CD4-positive, alpha-beta T cell treated with Interleukin-15 for 4 hours (primary cell): ENCODE measurements around the gene RGS7.

Experiments used
- DNase-seq: peaks from one replicate; pipeline ENCODE4 v3.0.0-alpha.2; 2020; ENCODE audit warnings: low spot score

The RGS7 gene

DNA sequence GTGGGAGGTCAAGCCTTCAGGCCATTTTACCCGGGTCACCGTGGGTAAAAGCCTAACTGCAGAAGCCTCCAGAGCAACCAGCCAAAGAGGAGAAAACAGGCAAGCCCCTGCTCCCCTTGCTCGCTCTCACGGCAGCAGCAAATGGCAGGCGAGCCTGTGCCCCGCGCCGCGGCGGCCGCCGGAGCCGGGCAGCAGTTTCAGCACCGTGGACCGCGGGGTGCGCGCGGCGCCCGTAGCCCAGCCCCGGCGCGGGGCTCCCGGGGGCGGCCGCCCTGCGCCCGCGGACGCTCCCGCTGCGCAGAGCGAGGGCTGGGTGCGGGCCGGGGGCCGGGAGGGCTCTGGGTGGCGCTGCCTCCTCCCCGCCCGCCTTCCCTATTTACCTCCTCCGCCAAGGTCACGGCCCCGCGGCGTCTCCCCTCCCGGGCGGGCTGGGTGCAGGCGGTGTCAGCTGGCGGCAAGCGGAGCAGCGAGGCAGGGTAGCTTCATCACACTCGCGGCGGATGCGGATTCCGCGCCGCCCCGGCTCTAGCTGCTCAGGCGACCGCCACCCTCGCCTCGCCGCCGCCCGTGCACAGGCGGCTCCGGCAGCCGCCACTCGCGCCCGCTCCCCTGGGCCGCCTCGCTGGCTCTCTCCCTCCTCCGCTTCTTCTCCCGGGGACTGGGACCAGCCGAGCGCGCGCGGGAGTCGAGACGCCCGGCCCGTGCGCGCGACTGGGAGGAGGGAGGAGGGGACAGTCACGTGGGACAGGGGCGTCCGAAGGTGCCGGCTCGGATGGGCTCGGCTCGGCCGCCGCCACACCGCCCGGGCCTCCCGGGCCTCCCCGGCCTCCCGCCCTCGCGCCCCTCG, at the start of gene RGS7:
RGS7 (minus strand) TSS at position 687 of the 847 bp plus-strand sequence.
- no peak for DNase-seq

- DNase-seq = no peak
Measured at GRCh38 chr1:241406421-241406820, 49.4 kb upstream of the RGS7 start.

DNA sequence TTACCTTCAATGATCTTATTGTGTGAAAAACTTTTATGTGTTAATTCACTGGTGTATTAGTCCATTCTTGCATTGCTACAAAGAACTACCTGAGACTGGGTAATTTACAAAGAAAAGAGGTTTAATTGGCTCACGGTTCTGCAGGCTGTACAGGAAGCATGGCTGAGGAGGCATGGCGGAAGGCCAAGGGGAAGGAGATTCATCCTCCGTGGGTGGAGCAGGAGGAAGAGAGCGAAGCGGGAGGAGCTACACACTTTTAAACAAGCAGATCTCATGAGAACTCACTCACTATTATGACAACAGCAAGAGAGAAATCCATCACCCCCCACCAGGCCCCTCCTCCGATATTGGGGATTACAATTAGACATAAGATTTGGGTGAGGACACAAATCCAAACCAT, 44.2 kb upstream of the RGS7 start:
- DNase-seq = no peak

GRCh38 chr1:241396747-241397681, 40.0 kb upstream of the RGS7 start:
- no peak for DNase-seq

DNA sequence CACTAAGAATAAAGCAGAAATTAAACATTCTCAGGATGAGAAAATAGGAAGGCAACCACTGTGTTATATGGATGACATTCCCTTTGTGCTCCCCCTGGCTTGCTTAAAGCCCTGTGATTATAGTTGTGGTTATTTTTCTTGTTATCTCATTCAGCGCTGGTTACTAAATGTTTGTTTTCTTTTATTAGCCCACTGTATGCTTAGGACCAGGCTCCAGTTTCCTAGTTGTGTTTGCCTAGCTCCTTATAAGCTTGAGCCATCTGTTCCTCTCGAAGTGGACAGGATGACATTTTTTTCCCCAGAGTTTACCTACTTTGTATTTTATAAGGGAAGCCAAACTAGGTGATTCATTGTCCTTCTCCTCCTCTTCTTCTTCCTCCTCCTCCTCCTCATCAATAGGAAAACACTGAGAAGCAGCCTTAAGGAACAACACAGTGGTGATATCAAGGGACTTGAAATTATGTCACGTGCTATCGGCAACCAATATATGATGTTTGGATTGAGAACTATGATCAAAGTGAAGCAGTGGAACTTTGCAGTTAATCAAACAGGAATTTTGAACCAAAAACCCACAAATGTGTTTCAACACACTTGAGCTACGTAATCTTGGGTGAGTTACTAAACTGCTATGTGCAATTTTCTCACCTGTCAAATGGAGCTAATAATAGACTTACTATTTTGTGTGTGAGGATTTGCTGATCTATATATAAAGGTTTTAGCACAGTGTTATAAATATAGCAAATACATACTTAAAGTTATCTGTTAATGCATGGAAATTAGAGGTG, 35.1 kb upstream of the RGS7 start:
- no peak for DNase-seq

- DNase-seq = no peak
Measured at GRCh38 chr1:241390526-241390925, 33.5 kb upstream of the RGS7 start.

DNA sequence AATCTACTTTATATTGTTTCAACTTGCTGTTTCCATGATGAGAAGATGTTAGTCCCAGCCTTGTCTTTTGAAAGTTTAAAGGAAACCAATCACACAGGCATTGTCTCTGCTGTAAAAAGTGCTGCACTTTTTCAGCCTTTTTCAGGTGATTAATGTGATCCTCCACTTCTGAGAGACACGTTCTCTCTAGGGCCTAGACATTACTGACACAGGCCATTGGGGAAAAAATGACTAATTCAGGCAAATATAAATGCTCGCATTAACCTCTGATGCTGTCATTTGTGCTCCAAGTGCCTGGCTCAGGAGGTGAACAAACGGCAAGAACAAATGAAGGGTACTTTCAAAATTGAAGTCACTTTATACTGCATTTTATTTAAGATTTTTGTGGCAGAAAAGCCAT, 32.4 kb upstream of the RGS7 start:
- no peak for DNase-seq

DNA sequence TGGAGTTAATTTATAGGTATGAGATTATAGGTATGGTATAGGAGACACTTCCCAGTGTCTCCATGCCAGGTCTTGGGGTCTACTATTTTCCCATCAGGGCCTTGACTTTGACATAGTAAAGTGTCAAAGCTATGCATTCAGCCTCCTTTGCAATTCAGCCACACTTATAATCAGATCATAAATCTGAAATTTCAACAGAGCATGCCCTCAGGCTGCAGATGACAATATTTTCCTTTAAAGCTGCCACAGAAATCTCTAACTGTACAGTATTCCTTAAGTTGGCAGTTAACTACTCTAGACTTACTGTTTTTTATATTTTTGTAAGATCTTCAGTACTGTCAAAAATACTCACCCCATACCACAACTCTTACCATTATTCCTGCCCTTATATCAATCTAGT, 30.2 kb upstream of the RGS7 start:
- DNase-seq = no peak

- no peak for DNase-seq
Measured at GRCh38 chr1:241376701-241377100, 19.7 kb upstream of the RGS7 start.

GRCh38 chr1:241375886-241376285, 18.9 kb upstream of the RGS7 start:
- no peak for DNase-seq

GRCh38 chr1:241366196-241366595, 9.2 kb upstream of the RGS7 start:
- DNase-seq = no peak

- no peak for DNase-seq
Measured at GRCh38 chr1:241362350-241362749, 5.3 kb upstream of the RGS7 start.

- no peak for DNase-seq
Measured at GRCh38 chr1:241357366-241358340, 648 bp upstream of the RGS7 start.

DNA sequence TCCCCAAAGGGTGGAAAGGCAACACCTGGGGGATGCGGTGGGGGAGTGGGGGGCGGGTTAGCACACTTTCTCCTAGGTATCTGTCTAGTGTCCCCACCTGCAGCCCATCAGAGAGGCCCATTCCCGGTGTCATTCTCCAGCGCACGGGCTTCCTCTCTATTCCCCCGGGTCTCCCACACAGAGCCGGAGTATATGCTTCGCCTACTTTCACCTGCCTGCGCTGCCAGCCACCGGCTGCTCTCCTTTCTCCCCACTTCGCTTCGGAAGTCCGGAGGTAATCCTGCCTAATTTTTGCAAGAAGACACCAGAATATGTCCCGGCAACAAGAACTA, 852 bp downstream of the RGS7 start:
- DNase-seq = no peak

- DNase-seq = no peak
Measured at GRCh38 chr1:241355311-241356010, 1.5 kb downstream of the RGS7 start.

DNA sequence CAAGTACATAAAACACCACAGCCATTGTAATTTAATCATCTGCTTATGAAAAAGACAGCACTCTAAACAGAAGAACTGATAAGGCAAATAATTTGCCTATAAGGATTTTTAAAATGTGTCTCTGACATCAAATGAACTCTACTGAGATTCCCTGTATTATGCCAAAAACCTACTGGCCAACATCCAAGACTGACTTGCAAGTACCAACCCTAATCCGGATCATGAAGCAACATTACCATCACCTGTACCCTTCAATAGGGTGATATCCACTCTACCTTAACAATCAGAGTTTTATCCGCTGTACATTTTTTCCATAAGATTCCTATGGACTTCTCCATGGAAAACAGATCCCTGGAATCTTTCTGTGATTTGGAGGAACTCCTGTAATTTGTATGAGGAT, 4.6 kb downstream of the RGS7 start:
- DNase-seq = no peak

DNA sequence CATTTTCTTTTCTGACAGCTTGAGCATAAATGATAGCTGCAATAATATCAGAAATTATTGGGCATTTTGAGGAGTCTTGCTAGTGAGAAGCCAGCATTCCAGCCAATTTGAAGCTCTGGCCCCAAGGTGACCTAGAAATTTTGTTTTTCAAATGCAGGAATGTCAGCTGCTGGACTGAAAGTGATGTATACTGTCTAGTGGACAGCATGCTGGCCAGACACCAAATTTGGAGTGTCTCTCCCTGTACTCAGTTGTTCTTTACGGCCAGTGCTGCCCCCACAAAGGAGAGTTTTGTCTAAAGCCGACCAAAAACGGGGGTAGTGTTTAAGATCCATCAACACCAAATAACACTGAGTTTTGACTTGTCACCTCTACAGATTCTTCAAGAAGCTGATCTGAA, 5.2 kb downstream of the RGS7 start:
- no peak for DNase-seq

DNA sequence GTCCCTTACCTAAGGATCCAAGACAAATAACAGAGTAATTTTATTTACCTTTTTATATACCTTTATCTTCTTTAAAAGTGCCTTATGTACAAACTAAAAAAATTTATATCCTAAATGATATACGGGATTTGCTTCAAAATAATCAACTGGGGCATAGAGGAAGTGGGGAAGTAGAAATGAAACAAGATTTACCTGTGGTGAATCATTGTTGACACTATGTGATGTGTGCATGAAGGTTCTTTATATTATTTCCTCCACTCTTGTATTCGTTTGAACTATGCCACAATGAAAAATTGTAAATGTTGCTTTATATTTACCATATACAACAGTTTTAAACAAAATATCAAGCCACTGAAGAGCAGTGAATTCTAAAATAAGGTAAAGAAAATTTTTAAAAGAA, 13.0 kb downstream of the RGS7 start:
- DNase-seq = no peak

GRCh38 chr1:241336335-241336734, 20.7 kb downstream of the RGS7 start:
- no peak for DNase-seq

DNA sequence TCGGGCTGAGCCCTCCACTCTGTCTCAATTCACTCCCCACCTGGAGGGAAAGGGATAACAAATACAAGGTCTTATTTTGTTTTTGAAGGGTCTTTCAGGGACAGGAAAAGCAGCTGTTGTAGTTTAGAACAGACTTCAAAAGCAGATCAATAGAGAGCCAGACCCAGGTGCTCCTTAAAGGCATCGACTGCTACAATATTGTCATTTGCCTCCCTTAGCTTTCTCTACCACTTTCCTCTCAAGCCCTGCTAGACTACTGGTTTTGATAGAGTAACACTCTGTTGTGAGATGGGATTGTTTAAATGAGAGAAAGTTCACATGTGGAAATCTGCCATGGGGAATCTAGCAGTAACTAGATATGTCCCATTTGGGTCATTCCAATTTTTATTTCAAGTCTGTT, 24.0 kb downstream of the RGS7 start:
- DNase-seq = no peak

DNA sequence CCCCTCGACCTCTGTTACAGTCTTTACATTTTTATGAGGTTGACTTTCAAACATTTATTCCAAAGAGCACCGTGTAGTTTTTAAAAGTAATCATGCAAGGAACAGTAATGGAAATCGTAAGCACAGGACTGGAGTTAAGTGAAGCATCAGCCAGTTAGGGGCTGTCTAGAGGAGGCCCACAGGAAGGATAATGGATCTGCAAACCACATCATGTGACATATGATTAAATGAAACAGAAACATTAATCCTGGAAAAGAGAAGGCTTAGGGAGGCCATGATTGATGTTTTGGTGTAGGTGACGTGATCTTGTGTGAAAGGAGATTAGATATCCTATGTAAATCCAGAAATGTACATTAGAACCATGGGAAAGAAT, 25.0 kb downstream of the RGS7 start:
- DNase-seq = no peak
